ENCODE results near the gene ERLIN1. TPM values are rescaled to one million over a fixed set of nuclear protein-coding genes. Genes with fewer than 3 reads are reported as not detected.
A peak's percentile ranks its signal among the peaks of the same experiment; 100 is the strongest.

Gene ERLIN1
- total RNA-seq, 1 experiment from 2014 or later: 23.5 TPM

DNA sequence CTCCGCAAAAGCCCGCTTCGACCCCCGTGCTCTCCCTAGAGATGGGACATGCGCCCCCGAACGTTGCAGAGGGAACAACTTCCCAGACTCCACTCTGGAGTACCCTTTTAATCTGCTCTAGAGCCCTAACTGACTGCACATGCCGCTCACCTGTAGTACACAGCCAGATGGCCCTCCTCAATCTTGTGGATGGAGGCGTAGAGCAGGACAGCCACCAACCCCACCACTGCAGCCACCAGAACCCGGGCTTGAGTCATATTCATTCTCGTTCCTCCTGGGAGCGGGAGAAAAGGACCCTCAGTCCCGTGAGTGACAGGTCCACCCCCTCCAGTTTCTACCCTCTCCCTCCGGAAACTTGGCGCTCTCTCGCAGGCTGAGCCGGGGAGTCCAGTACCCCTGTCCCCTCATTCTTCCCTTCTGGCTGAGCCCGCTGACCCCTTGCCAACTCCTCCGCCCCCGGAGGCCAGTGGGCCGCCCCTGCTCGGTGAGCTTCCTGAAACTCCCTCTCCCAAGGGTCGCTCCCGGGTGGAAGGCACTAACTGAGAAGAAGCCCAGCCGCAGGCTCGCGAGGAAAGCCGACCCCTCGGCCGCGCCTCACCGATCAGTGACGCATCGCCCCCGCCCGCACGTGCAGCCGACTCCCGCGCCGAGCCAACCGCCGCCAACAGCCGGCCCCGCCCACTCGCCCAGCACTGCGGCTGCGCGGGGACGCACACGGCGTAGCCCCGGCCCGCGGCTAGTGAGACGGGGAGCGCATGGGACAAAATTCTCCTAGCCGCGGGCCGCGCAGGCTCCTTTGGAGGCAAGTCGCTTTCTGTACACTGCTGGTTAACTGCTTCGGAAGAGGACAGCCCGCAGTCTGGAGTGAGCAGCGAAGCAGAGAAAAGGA, at the start of gene ERLIN1 (continued):
- TF ChIP-seq, protein P1, sequence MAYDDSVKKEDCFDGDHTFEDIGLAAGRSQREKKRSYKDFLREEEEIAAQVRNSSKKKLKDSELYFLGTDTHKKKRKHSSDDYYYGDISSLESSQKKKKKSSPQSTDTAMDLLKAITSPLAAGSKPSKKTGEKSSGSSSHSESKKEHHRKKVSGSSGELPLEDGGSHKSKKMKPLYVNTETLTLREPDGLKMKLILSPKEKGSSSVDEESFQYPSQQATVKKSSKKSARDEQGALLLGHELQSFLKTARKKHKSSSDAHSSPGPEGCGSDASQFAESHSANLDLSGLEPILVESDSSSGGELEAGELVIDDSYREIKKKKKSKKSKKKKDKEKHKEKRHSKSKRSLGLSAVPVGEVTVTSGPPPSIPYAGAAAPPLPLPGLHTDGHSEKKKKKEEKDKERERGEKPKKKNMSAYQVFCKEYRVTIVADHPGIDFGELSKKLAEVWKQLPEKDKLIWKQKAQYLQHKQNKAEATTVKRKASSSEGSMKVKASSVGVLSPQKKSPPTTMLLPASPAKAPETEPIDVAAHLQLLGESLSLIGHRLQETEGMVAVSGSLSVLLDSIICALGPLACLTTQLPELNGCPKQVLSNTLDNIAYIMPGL (CRISPR knock-in tag; IDR thresholded peaks at IDR 0.05): 0 out of 2 replicates have a peak, but pooled peaks have one; percentile 56
- TF ChIP-seq ETV6 (CRISPR knock-in tag; IDR thresholded peaks at IDR 0.05): peak; percentile 97
- TF ChIP-seq JUN (CRISPR knock-in tag; IDR thresholded peaks at IDR 0.05): no peak
- no peak for TF ChIP-seq SOX15 (CRISPR knock-in tag; IDR thresholded peaks at IDR 0.05)
- no peak for TF ChIP-seq RORB (CRISPR knock-in tag; IDR thresholded peaks at IDR 0.05)
- TF ChIP-seq, protein P2, sequence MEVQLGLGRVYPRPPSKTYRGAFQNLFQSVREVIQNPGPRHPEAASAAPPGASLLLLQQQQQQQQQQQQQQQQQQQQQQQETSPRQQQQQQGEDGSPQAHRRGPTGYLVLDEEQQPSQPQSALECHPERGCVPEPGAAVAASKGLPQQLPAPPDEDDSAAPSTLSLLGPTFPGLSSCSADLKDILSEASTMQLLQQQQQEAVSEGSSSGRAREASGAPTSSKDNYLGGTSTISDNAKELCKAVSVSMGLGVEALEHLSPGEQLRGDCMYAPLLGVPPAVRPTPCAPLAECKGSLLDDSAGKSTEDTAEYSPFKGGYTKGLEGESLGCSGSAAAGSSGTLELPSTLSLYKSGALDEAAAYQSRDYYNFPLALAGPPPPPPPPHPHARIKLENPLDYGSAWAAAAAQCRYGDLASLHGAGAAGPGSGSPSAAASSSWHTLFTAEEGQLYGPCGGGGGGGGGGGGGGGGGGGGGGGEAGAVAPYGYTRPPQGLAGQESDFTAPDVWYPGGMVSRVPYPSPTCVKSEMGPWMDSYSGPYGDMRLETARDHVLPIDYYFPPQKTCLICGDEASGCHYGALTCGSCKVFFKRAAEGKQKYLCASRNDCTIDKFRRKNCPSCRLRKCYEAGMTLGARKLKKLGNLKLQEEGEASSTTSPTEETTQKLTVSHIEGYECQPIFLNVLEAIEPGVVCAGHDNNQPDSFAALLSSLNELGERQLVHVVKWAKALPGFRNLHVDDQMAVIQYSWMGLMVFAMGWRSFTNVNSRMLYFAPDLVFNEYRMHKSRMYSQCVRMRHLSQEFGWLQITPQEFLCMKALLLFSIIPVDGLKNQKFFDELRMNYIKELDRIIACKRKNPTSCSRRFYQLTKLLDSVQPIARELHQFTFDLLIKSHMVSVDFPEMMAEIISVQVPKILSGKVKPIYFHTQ (CRISPR knock-in tag; IDR thresholded peaks at IDR 0.05): no peak
- 0 out of 2 replicates have a peak, but pooled peaks have one; percentile 87 for TF ChIP-seq CBFB (CRISPR knock-in tag; IDR thresholded peaks at IDR 0.05; ENCODE audit: low read depth)
- peak; percentile 91 for TF ChIP-seq FOXP1 (CRISPR knock-in tag; IDR thresholded peaks at IDR 0.05; ENCODE audit: borderline replicate concordance)
- peak; percentile 84; the same call in 1 of the 2 replicates for TF ChIP-seq TP53 (CRISPR knock-in tag; IDR thresholded peaks at IDR 0.05)
- TF ChIP-seq, protein P3, sequence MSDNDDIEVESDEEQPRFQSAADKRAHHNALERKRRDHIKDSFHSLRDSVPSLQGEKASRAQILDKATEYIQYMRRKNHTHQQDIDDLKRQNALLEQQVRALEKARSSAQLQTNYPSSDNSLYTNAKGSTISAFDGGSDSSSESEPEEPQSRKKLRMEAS (CRISPR knock-in tag; IDR thresholded peaks at IDR 0.05): peak; percentile 97
- TF ChIP-seq, protein P4, sequence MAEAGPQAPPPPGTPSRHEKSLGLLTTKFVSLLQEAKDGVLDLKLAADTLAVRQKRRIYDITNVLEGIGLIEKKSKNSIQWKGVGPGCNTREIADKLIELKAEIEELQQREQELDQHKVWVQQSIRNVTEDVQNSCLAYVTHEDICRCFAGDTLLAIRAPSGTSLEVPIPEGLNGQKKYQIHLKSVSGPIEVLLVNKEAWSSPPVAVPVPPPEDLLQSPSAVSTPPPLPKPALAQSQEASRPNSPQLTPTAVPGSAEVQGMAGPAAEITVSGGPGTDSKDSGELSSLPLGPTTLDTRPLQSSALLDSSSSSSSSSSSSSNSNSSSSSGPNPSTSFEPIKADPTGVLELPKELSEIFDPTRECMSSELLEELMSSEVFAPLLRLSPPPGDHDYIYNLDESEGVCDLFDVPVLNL (CRISPR knock-in tag; IDR thresholded peaks at IDR 0.05; ENCODE audit: borderline replicate concordance, low read depth): peak; percentile 52; the same call in 1 of the 2 replicates
- TF ChIP-seq, protein P5, sequence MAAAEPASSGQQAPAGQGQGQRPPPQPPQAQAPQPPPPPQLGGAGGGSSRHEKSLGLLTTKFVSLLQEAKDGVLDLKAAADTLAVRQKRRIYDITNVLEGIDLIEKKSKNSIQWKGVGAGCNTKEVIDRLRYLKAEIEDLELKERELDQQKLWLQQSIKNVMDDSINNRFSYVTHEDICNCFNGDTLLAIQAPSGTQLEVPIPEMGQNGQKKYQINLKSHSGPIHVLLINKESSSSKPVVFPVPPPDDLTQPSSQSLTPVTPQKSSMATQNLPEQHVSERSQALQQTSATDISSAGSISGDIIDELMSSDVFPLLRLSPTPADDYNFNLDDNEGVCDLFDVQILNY (CRISPR knock-in tag; IDR thresholded peaks at IDR 0.05): peak; percentile 95; the same call in 1 of the 2 replicates
- peak; percentile 98 for TF ChIP-seq MYBL2 (CRISPR knock-in tag; IDR thresholded peaks at IDR 0.05)
- TF ChIP-seq SMAD3 (CRISPR knock-in tag; IDR thresholded peaks at IDR 0.05; ENCODE audit: borderline replicate concordance): peak; percentile 15; the same call in 1 of the 2 replicates
- peak; percentile 87 for TF ChIP-seq SP1 (CRISPR knock-in tag; conservative IDR thresholded peaks at IDR 0.05)
- TF ChIP-seq ZNF263 (CRISPR knock-in tag; IDR thresholded peaks at IDR 0.05; ENCODE audit: low read depth): peak; percentile 34; the same call in 1 of the 2 replicates
- TF ChIP-seq NR2C2 (CRISPR knock-in tag; IDR thresholded peaks at IDR 0.05): no peak
- TF ChIP-seq GABPB1 (CRISPR knock-in tag; IDR thresholded peaks at IDR 0.05): peak; percentile 81
- peak; percentile 90 for TF ChIP-seq TEAD1 (CRISPR knock-in tag; IDR thresholded peaks at IDR 0.05)
- no peak for TF ChIP-seq ZNF416 (CRISPR knock-in tag; IDR thresholded peaks at IDR 0.05)
- TF ChIP-seq ZNF219 (CRISPR knock-in tag; IDR thresholded peaks at IDR 0.05; ENCODE audit: borderline replicate concordance): no peak
- TF ChIP-seq ZNF423 (CRISPR knock-in tag; IDR thresholded peaks at IDR 0.05): no peak
- peak; percentile 67; the same call in 1 of the 2 replicates for TF ChIP-seq KAT7 (CRISPR knock-in tag; IDR thresholded peaks at IDR 0.05; ENCODE audit: borderline replicate concordance)
- TF ChIP-seq, protein P6, sequence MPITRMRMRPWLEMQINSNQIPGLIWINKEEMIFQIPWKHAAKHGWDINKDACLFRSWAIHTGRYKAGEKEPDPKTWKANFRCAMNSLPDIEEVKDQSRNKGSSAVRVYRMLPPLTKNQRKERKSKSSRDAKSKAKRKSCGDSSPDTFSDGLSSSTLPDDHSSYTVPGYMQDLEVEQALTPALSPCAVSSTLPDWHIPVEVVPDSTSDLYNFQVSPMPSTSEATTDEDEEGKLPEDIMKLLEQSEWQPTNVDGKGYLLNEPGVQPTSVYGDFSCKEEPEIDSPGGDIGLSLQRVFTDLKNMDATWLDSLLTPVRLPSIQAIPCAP (CRISPR knock-in tag; IDR thresholded peaks at IDR 0.05): peak; percentile 75
- TF ChIP-seq, protein P7, sequence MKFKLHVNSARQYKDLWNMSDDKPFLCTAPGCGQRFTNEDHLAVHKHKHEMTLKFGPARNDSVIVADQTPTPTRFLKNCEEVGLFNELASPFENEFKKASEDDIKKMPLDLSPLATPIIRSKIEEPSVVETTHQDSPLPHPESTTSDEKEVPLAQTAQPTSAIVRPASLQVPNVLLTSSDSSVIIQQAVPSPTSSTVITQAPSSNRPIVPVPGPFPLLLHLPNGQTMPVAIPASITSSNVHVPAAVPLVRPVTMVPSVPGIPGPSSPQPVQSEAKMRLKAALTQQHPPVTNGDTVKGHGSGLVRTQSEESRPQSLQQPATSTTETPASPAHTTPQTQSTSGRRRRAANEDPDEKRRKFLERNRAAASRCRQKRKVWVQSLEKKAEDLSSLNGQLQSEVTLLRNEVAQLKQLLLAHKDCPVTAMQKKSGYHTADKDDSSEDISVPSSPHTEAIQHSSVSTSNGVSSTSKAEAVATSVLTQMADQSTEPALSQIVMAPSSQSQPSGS (CRISPR knock-in tag; IDR thresholded peaks at IDR 0.05; ENCODE audit: borderline replicate concordance, low read depth): no peak
- TF ChIP-seq MXD4 (CRISPR knock-in tag; IDR thresholded peaks at IDR 0.05; ENCODE audit: borderline replicate concordance): no peak
- TF ChIP-seq, protein P8, sequence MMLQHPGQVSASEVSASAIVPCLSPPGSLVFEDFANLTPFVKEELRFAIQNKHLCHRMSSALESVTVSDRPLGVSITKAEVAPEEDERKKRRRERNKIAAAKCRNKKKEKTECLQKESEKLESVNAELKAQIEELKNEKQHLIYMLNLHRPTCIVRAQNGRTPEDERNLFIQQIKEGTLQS (CRISPR knock-in tag; conservative IDR thresholded peaks at IDR 0.05): no peak
- TF ChIP-seq FOXK1 (CRISPR knock-in tag; IDR thresholded peaks at IDR 0.05): peak; percentile 92

Measured in WTC11 (cell line).